Parietal lobe (tissue), 2 donors: ENCODE results near the gene MYT1. TPM values are rescaled to one million over a fixed set of nuclear protein-coding genes. Genes with fewer than 3 reads are reported as not detected.

Experiments used
- small RNA-seq: library from RNA; depleted of rRNA; stranded (forward); fragments of <200 nt; gene quantifications from one replicate; pipeline ENCODE3, GENCODE V24; 2014; ENCODE audit warnings: low replicate concordance
- total RNA-seq: library from RNA; depleted of rRNA; stranded (reverse); fragments of >200 nt; gene quantifications from one replicate; pipeline ENCODE4 v1.2.3, GENCODE V29; 2014

Gene MYT1
- total RNA-seq = 22.5 TPM

GRCh38 chr20:64164123-64164836 is at the start of gene MYT1:
Gene MYT1, plus strand, starts transcription at chr20:64164452. Its CDS starts 34,410 bp downstream, at chr20:64198862.

GRCh38 chr20:64255361-64256281 is 91.4 kb downstream of the MYT1 start, which contains the start of gene PCMTD2:
Gene PCMTD2, plus strand, starts transcription at chr20:64255748. Its CDS starts 4,218 bp downstream, at chr20:64259966.

Small RNA genes lying within 50 kb of the gene (small RNA-seq; reads per million reads assigned to genes)
- gene AL137028.2 = not detected

Other genes starting within 250 kb of the MYT1 start
- gene UCKL1, start 208.0 kb upstream of the MYT1 start, total RNA-seq = 32.9 TPM
- 21.0 TPM for gene ZNF512B, start 194.5 kb upstream of the MYT1 start, total RNA-seq
- gene SAMD10, start 184.8 kb upstream of the MYT1 start, total RNA-seq = 10.0 TPM
- 88.3 TPM for gene PRPF6, start 183.3 kb upstream of the MYT1 start, total RNA-seq
- gene C20orf204, start 128.3 kb upstream of the MYT1 start, total RNA-seq = 4.4 TPM
- 0.63 TPM for gene SOX18, start 114.8 kb upstream of the MYT1 start, total RNA-seq
- 44.8 TPM for gene TCEA2, start 101.3 kb upstream of the MYT1 start, total RNA-seq
- 7.2 TPM for gene RGS19, start 84.9 kb upstream of the MYT1 start, total RNA-seq
- 11.0 TPM for gene OPRL1, start 84.4 kb upstream of the MYT1 start, total RNA-seq
- 0.63 TPM for gene LKAAEAR1, start 80.1 kb upstream of the MYT1 start, total RNA-seq
- gene NPBWR2, start 56.9 kb upstream of the MYT1 start, total RNA-seq = not detected
- 184 TPM for gene PCMTD2, start 91.3 kb downstream of the MYT1 start, total RNA-seq